ENCODE data around the gene SNAP29. TPM values are rescaled to one million over a fixed set of nuclear protein-coding genes. Genes with fewer than 3 reads are reported as not detected.

SNAP29 gene
- total and polyA plus RNA-seq, 4 donors = 11.5 to 33.3 (median 25.4) TPM

DNA sequence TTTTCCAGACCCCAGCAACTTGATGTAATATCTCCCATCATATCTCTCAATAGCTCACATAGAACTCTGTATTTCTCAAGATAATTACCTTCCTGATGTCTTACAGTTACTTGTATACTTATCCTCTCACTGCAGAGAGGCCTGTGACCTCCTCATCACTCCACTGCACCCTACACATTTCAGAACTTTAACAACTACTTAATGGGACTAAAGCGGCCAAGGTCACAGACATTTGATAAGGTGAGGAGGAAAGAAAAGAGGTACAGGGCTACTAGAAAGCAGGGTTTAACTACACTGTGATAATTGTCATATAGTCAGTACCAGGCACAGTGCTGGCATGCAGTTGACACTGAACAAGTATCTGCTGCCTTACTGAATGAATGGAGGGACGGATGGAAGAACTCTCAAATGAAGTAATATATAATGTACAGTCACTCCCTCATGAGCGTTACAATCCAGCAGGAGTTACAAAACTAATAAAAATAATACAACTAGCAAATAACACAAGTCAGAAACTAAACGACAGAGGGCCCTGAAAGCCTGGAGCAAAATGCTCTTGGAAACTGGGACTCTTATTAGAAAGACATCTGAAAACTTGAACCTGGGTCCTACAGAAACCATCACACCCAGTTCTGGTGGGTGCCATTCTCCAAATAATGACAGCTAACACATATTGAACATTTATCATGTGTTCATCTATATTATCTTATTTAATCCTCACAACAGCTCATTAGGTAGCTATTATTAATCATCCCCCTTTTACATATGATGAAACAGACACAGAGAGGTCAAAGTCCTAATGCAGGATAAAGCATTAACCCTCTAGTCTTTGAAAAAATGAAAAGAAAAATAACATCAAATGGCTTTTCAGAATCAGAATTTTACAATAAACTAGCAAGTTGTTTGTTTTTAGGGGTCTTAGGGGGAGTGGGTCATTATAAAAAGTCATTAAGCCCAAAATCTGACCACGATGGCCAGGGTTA is 14.5 kb upstream of the SNAP29 start:
- H3K9me3 ChIP-seq (ENCODE audit: control insufficient read depth, insufficient read depth, low read length) = no peaks in the 10 kb centered on the region
- H3K36me3 ChIP-seq (ENCODE audit: control insufficient read depth, insufficient read depth, low read length) = no peaks in the 10 kb centered on the region
- WGBS (ENCODE audit: insufficient coverage) = 92% methylated on average over 2 of the region's 5 CpGs
- no peak overlapping the region for H3K4me3 ChIP-seq (ENCODE audit: low read depth, low read length)
- no peaks in the 10 kb centered on the region for H3K27me3 ChIP-seq (ENCODE audit: control insufficient read depth, insufficient read depth, low read length)
- no peaks in the 10 kb centered on the region for H3K4me1 ChIP-seq (ENCODE audit: control insufficient read depth, insufficient read depth, low read length)
- no peak overlapping the region for H3K27ac ChIP-seq (ENCODE audit: low read depth, low read length)
- DNase-seq (ENCODE audit: low read depth in 4 of 6, low spot score in 6 of 6) = no peak

DNA sequence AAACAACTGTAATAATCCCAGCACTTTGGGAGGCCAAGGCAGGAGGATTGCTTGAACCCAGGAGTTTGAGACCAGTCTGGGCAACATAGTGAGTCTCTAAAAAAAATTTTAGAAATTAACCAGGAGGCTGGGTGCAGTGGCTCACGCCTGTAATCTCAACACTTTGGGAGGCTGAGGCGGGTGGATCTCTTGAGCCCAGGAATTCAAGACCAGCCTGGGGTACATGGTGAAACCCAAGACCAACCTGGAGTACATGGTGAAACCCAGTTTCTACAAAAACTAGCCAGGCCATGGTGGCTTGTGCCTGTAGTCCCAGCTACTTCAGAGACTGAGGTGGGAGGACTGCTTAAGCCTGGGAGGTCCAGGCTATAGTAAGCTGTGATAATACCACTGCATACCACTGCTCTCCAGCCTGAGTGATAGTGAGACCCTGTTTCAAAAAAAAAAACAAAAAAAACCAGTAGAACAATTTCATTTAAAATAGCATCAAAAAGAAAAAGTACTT is 11.4 kb upstream of the SNAP29 start:
- H3K27me3 ChIP-seq (ENCODE audit: control insufficient read depth, insufficient read depth, low read length) = no peaks in the 10 kb centered on the region
- whole genome bisulfite sequencing (ENCODE audit: insufficient coverage) = 100% methylated on average over 2 of the region's 2 CpGs
- DNase-seq (ENCODE audit: low read depth in 4 of 6, low spot score in 6 of 6) = no peak
- H3K9me3 ChIP-seq (ENCODE audit: control insufficient read depth, insufficient read depth, low read length) = no peaks in the 10 kb centered on the region
- no peaks in the 10 kb centered on the region for H3K4me1 ChIP-seq (ENCODE audit: control insufficient read depth, insufficient read depth, low read length)
- no peaks in the 10 kb centered on the region for H3K36me3 ChIP-seq (ENCODE audit: control insufficient read depth, insufficient read depth, low read length)
- H3K27ac ChIP-seq (ENCODE audit: low read depth, low read length) = no peak overlapping the region
- no peak overlapping the region for H3K4me3 ChIP-seq (ENCODE audit: low read depth, low read length)

DNA sequence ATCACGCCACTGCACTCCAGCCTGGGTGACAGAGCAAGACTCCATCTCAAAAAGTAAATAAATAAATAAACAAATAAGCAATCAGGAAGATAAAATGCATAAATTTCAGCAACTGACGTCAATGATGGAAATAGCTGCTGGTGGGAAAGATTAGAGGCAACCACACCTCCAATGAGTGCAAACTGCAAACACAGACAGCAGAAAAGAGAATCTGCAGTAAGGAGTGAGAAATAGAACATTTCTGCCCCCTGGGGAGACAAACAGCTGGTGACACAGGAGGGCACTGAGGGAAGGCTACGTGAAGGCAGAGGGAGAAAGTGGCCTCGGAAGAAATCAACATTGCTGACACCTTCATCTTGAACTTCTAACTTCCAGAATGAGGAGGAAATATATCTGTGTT is 6.7 kb upstream of the SNAP29 start:
- Histone ChIP-seq H3K27ac (ENCODE audit: low read depth, low read length) (no peak overlapping the region), H3K4me3 (ENCODE audit: low read depth, low read length) (no peak overlapping the region), H3K27me3 (ENCODE audit: control insufficient read depth, insufficient read depth, low read length) (no peaks in the 10 kb centered on the region), H3K9me3 (ENCODE audit: control insufficient read depth, insufficient read depth, low read length) (no peaks in the 10 kb centered on the region), H3K4me1 (ENCODE audit: control insufficient read depth, insufficient read depth, low read length) (no peaks in the 10 kb centered on the region), H3K36me3 (ENCODE audit: control insufficient read depth, insufficient read depth, low read length) (no peaks in the 10 kb centered on the region)
- no CpG with 5 or more reads among the region's 4 CpGs for WGBS (ENCODE audit: insufficient coverage)
- peak in 1 of 6 donors; percentile 4 for DNase-seq (ENCODE audit: low read depth in 4 of 6, low spot score in 6 of 6)

DNA sequence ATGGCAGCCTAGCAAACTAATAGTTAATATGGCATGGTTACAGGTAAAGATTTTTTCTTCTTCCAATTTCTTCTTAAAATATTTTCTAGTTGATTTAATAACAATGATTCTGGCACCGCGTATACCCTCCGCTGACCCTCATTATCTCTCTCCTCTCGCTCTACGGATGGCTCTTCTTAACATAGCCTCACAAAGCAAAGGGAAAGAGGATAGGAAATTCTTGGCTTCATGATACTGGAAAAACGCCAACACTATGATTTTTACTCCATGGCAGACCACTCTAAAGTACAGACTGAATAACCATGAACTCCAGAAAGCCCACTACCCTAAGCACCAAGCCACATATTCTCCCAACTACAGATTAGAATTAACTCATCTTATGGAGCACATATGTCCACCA is 6.3 kb upstream of the SNAP29 start:
- H3K36me3 ChIP-seq (ENCODE audit: control insufficient read depth, insufficient read depth, low read length) = no peaks in the 10 kb centered on the region
- no peak overlapping the region for H3K4me3 ChIP-seq (ENCODE audit: low read depth, low read length)
- peak in 1 of 6 donors; percentile 23 for DNase-seq (ENCODE audit: low read depth in 4 of 6, low spot score in 6 of 6)
- H3K27me3 ChIP-seq (ENCODE audit: control insufficient read depth, insufficient read depth, low read length) = no peaks in the 10 kb centered on the region
- no peaks in the 10 kb centered on the region for H3K9me3 ChIP-seq (ENCODE audit: control insufficient read depth, insufficient read depth, low read length)
- peaks cover 4% of the 10 kb centered on the region for H3K4me1 ChIP-seq (ENCODE audit: control insufficient read depth, insufficient read depth, low read length)
- no peak overlapping the region for H3K27ac ChIP-seq (ENCODE audit: low read depth, low read length)
- WGBS (ENCODE audit: insufficient coverage) = 57% methylated on average over 1 of the region's 6 CpGs

DNA sequence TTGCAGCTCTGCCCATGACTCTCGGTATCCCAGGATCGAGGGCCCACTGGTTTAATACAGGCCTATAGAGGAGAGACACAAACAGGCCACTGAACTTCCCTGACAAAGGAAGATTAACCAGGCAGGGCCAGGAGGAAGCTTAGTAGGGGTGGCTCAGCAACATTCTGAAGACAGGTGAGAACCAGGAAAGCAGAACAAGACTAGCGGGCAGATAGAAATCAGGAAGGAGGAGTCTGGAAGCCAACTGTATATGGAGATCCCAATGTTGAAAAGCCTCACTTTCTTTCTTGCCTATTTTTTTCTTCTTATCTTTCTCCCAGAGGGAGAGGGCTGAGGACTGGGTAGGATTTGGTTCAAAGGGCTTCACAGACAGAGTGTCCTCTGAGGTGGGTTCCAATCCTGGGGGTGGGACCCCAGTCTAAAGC is 5.6 kb upstream of the SNAP29 start:
- Histone ChIP-seq H3K4me3 (ENCODE audit: low read depth, low read length) (no peak overlapping the region), H3K9me3 (ENCODE audit: control insufficient read depth, insufficient read depth, low read length) (no peaks in the 10 kb centered on the region), H3K27me3 (ENCODE audit: control insufficient read depth, insufficient read depth, low read length) (no peaks in the 10 kb centered on the region), H3K27ac (ENCODE audit: low read depth, low read length) (no peak overlapping the region), H3K4me1 (ENCODE audit: control insufficient read depth, insufficient read depth, low read length) (peaks cover 4% of the 10 kb centered on the region), H3K36me3 (ENCODE audit: control insufficient read depth, insufficient read depth, low read length) (no peaks in the 10 kb centered on the region)
- no peak for DNase-seq (ENCODE audit: low read depth in 4 of 6, low spot score in 6 of 6)
- WGBS (ENCODE audit: insufficient coverage) = 69% methylated on average over 2 of the region's 3 CpGs

DNA sequence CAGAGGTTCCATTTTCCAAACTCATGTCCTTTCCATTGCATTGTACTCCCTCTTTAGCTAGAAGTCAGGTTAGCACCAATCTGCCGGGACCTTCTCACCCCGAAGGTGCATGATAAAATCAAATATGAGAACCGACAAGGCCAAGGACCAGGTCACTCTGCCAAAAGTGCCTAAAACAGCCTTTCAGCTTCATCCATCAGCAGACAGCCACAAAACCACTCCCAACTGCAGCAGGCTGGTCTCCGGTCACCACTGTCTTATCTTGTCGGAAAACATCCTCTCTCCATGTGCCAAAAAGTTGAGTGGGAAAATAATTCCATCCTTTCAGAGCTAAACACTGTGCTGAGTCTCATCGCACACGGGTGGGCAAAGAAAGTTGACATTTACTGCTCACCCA is 1.6 kb upstream of the SNAP29 start:
- peaks cover 6% of the 10 kb centered on the region for H3K36me3 ChIP-seq (ENCODE audit: control insufficient read depth, insufficient read depth, low read length)
- DNase-seq (ENCODE audit: low read depth in 4 of 6, low spot score in 6 of 6) = no peak
- H3K9me3 ChIP-seq (ENCODE audit: control insufficient read depth, insufficient read depth, low read length) = no peaks in the 10 kb centered on the region
- no peaks in the 10 kb centered on the region for H3K27me3 ChIP-seq (ENCODE audit: control insufficient read depth, insufficient read depth, low read length)
- H3K4me1 ChIP-seq (ENCODE audit: control insufficient read depth, insufficient read depth, low read length) = peaks cover 17% of the 10 kb centered on the region
- WGBS (ENCODE audit: insufficient coverage) = 67% methylated on average over 7 of the region's 7 CpGs
- no peak overlapping the region for H3K27ac ChIP-seq (ENCODE audit: low read depth, low read length)
- H3K4me3 ChIP-seq (ENCODE audit: low read depth, low read length) = peak overlapping the region; percentile 81

DNA sequence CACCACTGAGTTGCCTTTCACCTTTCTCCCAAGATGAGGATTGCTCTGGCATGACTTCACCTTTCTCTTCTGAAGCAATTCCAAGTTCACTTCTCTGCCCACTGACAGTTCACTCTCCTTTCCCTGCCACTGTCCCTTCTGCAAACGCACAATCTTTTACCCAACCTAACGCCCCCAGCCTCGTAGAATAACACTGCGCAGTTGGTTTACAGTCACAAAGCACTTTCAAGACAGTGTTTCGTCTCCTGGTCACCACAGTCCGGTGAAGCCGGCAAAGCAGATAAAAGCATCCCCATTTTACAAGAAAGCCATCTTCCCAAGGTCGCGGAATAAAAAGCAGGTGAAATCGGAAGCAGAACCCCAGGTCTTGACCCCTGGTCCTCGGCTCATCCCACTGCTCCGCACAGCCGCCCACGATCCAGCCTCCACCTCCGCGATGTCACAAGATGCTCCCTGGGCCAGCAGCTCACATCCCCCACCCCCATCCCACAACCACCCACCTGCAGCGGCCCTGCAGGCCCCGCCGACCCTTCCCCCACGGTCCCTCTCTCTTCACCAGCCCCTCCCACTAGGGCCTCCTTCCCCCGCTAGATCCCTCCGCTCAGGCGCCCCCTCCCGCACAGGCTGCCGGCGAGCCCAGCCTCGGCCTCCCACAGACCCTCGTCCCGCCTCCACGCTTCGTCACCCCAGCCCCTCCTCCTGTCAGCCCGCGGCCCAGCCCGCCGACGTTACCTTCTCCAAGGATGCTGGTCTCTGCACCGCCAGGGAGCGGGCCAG is 781 bp upstream of the SNAP29 start:
- DNase-seq (ENCODE audit: low read depth in 4 of 6, low spot score in 6 of 6) = peak; percentile 62 to 96 (median 70)
- Histone ChIP-seq H3K27ac (ENCODE audit: low read depth, low read length) (peak overlapping the region; percentile 86), H3K27me3 (ENCODE audit: control insufficient read depth, insufficient read depth, low read length) (no peaks in the 10 kb centered on the region), H3K4me3 (ENCODE audit: low read depth, low read length) (peak overlapping the region; percentile 81), H3K4me1 (ENCODE audit: control insufficient read depth, insufficient read depth, low read length) (peaks cover 17% of the 10 kb centered on the region), H3K9me3 (ENCODE audit: control insufficient read depth, insufficient read depth, low read length) (no peaks in the 10 kb centered on the region), H3K36me3 (ENCODE audit: control insufficient read depth, insufficient read depth, low read length) (peaks cover 10% of the 10 kb centered on the region)
- WGBS (ENCODE audit: insufficient coverage) = 0% methylated on average over 38 of the region's 38 CpGs

GRCh38 chr22:20859615-20860014 is 808 bp downstream of the SNAP29 start:
- Histone ChIP-seq H3K4me1 (ENCODE audit: control insufficient read depth, insufficient read depth, low read length) (peaks cover 17% of the 10 kb centered on the region), H3K36me3 (ENCODE audit: control insufficient read depth, insufficient read depth, low read length) (peaks cover 18% of the 10 kb centered on the region), H3K27me3 (ENCODE audit: control insufficient read depth, insufficient read depth, low read length) (no peaks in the 10 kb centered on the region), H3K4me3 (ENCODE audit: low read depth, low read length) (peak overlapping the region; percentile 65), H3K27ac (ENCODE audit: low read depth, low read length) (peak overlapping the region; percentile 76), H3K9me3 (ENCODE audit: control insufficient read depth, insufficient read depth, low read length) (no peaks in the 10 kb centered on the region)
- WGBS (ENCODE audit: insufficient coverage) = 63% methylated on average over 7 of the region's 8 CpGs
- DNase-seq (ENCODE audit: low read depth in 4 of 6, low spot score in 6 of 6) = no peak

GRCh38 chr22:20862540-20862939 is 3.7 kb downstream of the SNAP29 start:
- no peak for DNase-seq (ENCODE audit: low read depth in 4 of 6, low spot score in 6 of 6)
- H3K4me3 ChIP-seq (ENCODE audit: low read depth, low read length) = no peak overlapping the region
- WGBS (ENCODE audit: insufficient coverage) = 94% methylated on average over 2 of the region's 2 CpGs
- H3K27me3 ChIP-seq (ENCODE audit: control insufficient read depth, insufficient read depth, low read length) = no peaks in the 10 kb centered on the region
- peaks cover 16% of the 10 kb centered on the region for H3K4me1 ChIP-seq (ENCODE audit: control insufficient read depth, insufficient read depth, low read length)
- no peak overlapping the region for H3K27ac ChIP-seq (ENCODE audit: low read depth, low read length)
- no peaks in the 10 kb centered on the region for H3K9me3 ChIP-seq (ENCODE audit: control insufficient read depth, insufficient read depth, low read length)
- peaks cover 28% of the 10 kb centered on the region for H3K36me3 ChIP-seq (ENCODE audit: control insufficient read depth, insufficient read depth, low read length)

Data from spinal cord (tissue), 10 donors.